ENCODE measurements around the gene PRTFDC1.

DNA sequence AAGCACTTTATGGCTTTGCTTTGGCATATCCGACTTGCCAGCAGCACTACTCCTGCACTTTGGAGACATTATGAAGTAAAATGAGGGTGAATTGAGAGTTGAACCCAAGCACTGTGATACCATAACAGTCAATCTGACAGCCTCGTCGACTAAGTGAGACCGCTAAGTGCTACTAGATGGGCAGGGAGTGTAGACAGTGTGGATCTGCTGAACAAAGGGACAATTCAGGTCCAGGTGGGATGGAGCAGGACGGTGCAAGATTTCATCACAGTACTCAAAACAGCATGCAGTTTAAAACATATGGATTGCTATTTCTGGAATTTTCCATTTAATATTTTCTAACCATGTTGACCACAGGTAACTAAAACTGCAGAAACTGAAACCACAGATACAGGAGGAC, 20.8 kb upstream of the PRTFDC1 start:
- TF ChIP-seq, protein P1, sequence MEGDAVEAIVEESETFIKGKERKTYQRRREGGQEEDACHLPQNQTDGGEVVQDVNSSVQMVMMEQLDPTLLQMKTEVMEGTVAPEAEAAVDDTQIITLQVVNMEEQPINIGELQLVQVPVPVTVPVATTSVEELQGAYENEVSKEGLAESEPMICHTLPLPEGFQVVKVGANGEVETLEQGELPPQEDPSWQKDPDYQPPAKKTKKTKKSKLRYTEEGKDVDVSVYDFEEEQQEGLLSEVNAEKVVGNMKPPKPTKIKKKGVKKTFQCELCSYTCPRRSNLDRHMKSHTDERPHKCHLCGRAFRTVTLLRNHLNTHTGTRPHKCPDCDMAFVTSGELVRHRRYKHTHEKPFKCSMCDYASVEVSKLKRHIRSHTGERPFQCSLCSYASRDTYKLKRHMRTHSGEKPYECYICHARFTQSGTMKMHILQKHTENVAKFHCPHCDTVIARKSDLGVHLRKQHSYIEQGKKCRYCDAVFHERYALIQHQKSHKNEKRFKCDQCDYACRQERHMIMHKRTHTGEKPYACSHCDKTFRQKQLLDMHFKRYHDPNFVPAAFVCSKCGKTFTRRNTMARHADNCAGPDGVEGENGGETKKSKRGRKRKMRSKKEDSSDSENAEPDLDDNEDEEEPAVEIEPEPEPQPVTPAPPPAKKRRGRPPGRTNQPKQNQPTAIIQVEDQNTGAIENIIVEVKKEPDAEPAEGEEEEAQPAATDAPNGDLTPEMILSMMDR (IDR thresholded peaks at IDR 0.05; ENCODE audit: insufficient read depth, low read depth, low read length): no peak
- TF ChIP-seq EZH2 (IDR thresholded peaks at IDR 0.05; ENCODE audit: insufficient read depth, low read length): no peak
